CD4-positive, alpha-beta memory T cell (primary cell): Measurements from ENCODE around the gene ITGB2. TPM values are rescaled to one million over a fixed set of nuclear protein-coding genes. Genes with fewer than 3 reads are reported as not detected.

Experiments
- CTCF ChIA-PET: fragments of 350-600 bp; sonication (Branson Sonifier 250); formaldehyde crosslinking; loops from one replicate; lab custom pipeline; 2021; ENCODE audit warnings: inconsistent platforms; ENCODE audit not compliant: partially characterized antibody; lab: Charles Lee
- POLR2A ChIA-PET: fragments of 350-600 bp; sonication (Branson Sonifier 250); formaldehyde crosslinking; loops from one replicate; lab custom pipeline; 2021; ENCODE audit not compliant: partially characterized antibody; lab: Charles Lee
- DNase-seq, 5 donors: peaks; one replicate each; pipeline versions ENCODE4 v3.0.0 to v3.0.0-alpha.2; 2020 to 2022; ENCODE audit warnings: mixed read lengths in 1 of 5
- H3K27ac ChIP-seq: one replicate; pipeline ENCODE4 v1.7.0; 2013; ENCODE audit warnings: low read depth, low read length
- H3K27me3 ChIP-seq: 2 replicates; pipeline ENCODE4 v1.7.0; 2013; ENCODE audit warnings: mild to moderate bottlenecking, low read length, moderate library complexity; ENCODE audit not compliant: insufficient read depth
- H3K36me3 ChIP-seq: 2 replicates; pipeline ENCODE4 v1.7.0; 2013; ENCODE audit warnings: mild to moderate bottlenecking, low read length, moderate library complexity; ENCODE audit not compliant: insufficient read depth
- H3K4me1 ChIP-seq: 2 replicates; pipeline ENCODE4 v1.7.0; 2013; ENCODE audit warnings: mild to moderate bottlenecking, low read length, moderate library complexity; ENCODE audit not compliant: insufficient read depth
- H3K4me3 ChIP-seq, 2 donors: one replicate each; pipeline ENCODE4 v1.7.0; 2013; ENCODE audit warnings: low read length in 2 of 2, mild to moderate bottlenecking in 1 of 2
- H3K9me3 ChIP-seq, 2 donors: one replicate each; pipeline ENCODE4 v1.7.0; 2013; ENCODE audit warnings: low read length in 2 of 2, control low read depth in 1 of 2; ENCODE audit not compliant: control insufficient read depth in 1 of 2
- H3K27ac Mint-ChIP-seq, 7 donors: one replicate each; pipeline ENCODE4 v1.8.0; 2020 to 2021; ENCODE audit warnings: mixed read lengths in 7 of 7, mild to moderate bottlenecking in 6 of 7, inconsistent platforms in 3 of 7, moderate library complexity in 3 of 7
- H3K27me3 Mint-ChIP-seq, 2 donors: one replicate each; pipeline ENCODE4 v1.8.0; 2020 to 2021; ENCODE audit warnings: mixed read lengths in 2 of 2
- H3K36me3 Mint-ChIP-seq, 2 donors: one replicate each; pipeline ENCODE4 v1.8.0; 2020 to 2021; ENCODE audit warnings: mixed read lengths in 2 of 2, inconsistent platforms in 1 of 2, mild to moderate bottlenecking in 1 of 2
- H3K4me1 Mint-ChIP-seq, 4 donors: one replicate each; pipeline ENCODE4 v1.8.0; 2020 to 2021; ENCODE audit warnings: mixed read lengths in 4 of 4, mild to moderate bottlenecking in 1 of 4
- H3K4me3 Mint-ChIP-seq, 8 donors: one replicate each; pipeline ENCODE4 v1.8.0; 2020 to 2021; ENCODE audit warnings: mixed read lengths in 8 of 8, mild to moderate bottlenecking in 7 of 8, moderate library complexity in 6 of 8, inconsistent platforms in 3 of 8
- H3K9me3 Mint-ChIP-seq, 8 donors: one replicate each; pipeline ENCODE4 v1.8.0; 2020 to 2021; ENCODE audit warnings: mixed read lengths in 8 of 8, mild to moderate bottlenecking in 5 of 8, inconsistent platforms in 3 of 8, moderate library complexity in 1 of 8
- intact Hi-C: fragments of 100-400 bp; cut with micrococcal nuclease; formaldehyde crosslinking; loops from one replicate; pipeline ENCODE4 v1.15.1; 2023
- polyA plus RNA-seq, 2 donors: library from polyadenylated mRNA; unstranded; fragments of 300-500 nt; fragmentation: Illumina TruSeq; gene quantifications; one replicate each; pipeline ENCODE4 v1.2.3, GENCODE V29; 2021
- total RNA-seq, 2 experiments: library from RNA; stranded (reverse); gene quantifications; one replicate each; pipeline ENCODE4 v1.2.3, GENCODE V29; 2021

The ITGB2 gene
- total and polyA plus RNA-seq, 4 experiments from 2014 or later = 278 to 575 (median 414) TPM

GRCh38 chr21:44842721-44843445, 77.8 kb downstream of the ITGB2 start:
- POLR2A ChIA-PET = no interaction called here
- Histone ChIP-seq H3K4me3 (no peak overlapping the region), H3K36me3 (no peaks in the 10 kb centered on the region), H3K27ac (no peak overlapping the region), H3K27me3 (no peaks in the 10 kb centered on the region), H3K9me3 (no peaks in the 10 kb centered on the region), H3K4me1 (peaks cover 19% of the 10 kb centered on the region)
- peaks cover 7 to 9% of the 10 kb centered on the region in 2 donors for H3K27me3 Mint-ChIP-seq
- CTCF ChIA-PET = no interaction called here
- no peak for DNase-seq
- H3K36me3 Mint-ChIP-seq = peaks cover 0 to 3% of the 10 kb centered on the region in 2 donors
- peak overlapping the region in 1 of 7 donors; percentile 57 for H3K27ac Mint-ChIP-seq
- no peak overlapping the region for H3K4me3 Mint-ChIP-seq
- intact Hi-C loops = no loop called here
- no peaks in the 10 kb centered on the region for H3K9me3 Mint-ChIP-seq
- H3K4me1 Mint-ChIP-seq = peaks cover 6 to 24% (median 15%) of the 10 kb centered on the region in 4 donors

GRCh38 chr21:44842087-44842486, 78.6 kb downstream of the ITGB2 start:
- DNase-seq = no peak
- Mint-ChIP-seq H3K27me3 (peaks cover 7 to 9% of the 10 kb centered on the region in 2 donors), H3K4me3 (no peak overlapping the region)

GRCh38 chr21:44840771-44841170, 79.9 kb downstream of the ITGB2 start:
- Mint-ChIP-seq H3K4me1 (peaks cover 0 to 10% (median 6%) of the 10 kb centered on the region in 4 donors), H3K4me3 (no peak overlapping the region), H3K36me3 (no peaks in the 10 kb centered on the region), H3K27ac (no peak overlapping the region), H3K9me3 (no peaks in the 10 kb centered on the region), H3K27me3 (peaks cover 7 to 9% of the 10 kb centered on the region in 2 donors)
- Histone ChIP-seq H3K27ac (no peak overlapping the region), H3K36me3 (no peaks in the 10 kb centered on the region), H3K27me3 (no peaks in the 10 kb centered on the region), H3K4me3 (no peak overlapping the region), H3K4me1 (peaks cover 7% of the 10 kb centered on the region), H3K9me3 (no peaks in the 10 kb centered on the region)
- CTCF ChIA-PET = interaction anchor here (0.8 kb wide), 1 partner anchor 48 kb away, joined by 3 read pairs; no protein-coding TSS in a partner anchor
- intact Hi-C loops = no loop called here
- no peak for DNase-seq
- POLR2A ChIA-PET = no interaction called here

More at GRCh38 chr21:44842087-44842486, 78.6 kb downstream of the ITGB2 start:
- H3K27ac Mint-ChIP-seq = no peak overlapping the region
- intact Hi-C loops = no loop called here
- H3K36me3 Mint-ChIP-seq = peaks cover 0 to 3% of the 10 kb centered on the region in 2 donors
- Histone ChIP-seq H3K36me3 (no peaks in the 10 kb centered on the region), H3K27me3 (no peaks in the 10 kb centered on the region), H3K4me1 (peaks cover 19% of the 10 kb centered on the region), H3K27ac (no peak overlapping the region), H3K4me3 (no peak overlapping the region), H3K9me3 (no peaks in the 10 kb centered on the region)
- H3K9me3 Mint-ChIP-seq = no peaks in the 10 kb centered on the region
- peaks cover 6 to 23% (median 15%) of the 10 kb centered on the region in 4 donors for H3K4me1 Mint-ChIP-seq
- ChIA-PET CTCF (no interaction called here), POLR2A (no interaction called here)

- Histone ChIP-seq H3K27me3 (no peaks in the 10 kb centered on the region), H3K4me3 (no peak overlapping the region), H3K27ac (no peak overlapping the region), H3K4me1 (no peaks in the 10 kb centered on the region), H3K9me3 (no peaks in the 10 kb centered on the region), H3K36me3 (no peaks in the 10 kb centered on the region)
- Mint-ChIP-seq H3K4me1 (no peaks in the 10 kb centered on the region), H3K4me3 (no peak overlapping the region), H3K36me3 (no peaks in the 10 kb centered on the region), H3K9me3 (no peaks in the 10 kb centered on the region), H3K27ac (no peak overlapping the region), H3K27me3 (peaks cover 7 to 9% of the 10 kb centered on the region in 2 donors)
- no peak for DNase-seq
- ChIA-PET POLR2A (interaction anchor here (0.5 to 0.9 kb wide), 2 partner anchors 24 to 36 kb away, joined by 3 read pairs; no protein-coding TSS in a partner anchor), CTCF (no interaction called here)
- intact Hi-C loops = no loop called here
Measured at GRCh38 chr21:44838951-44839350, 81.7 kb downstream of the ITGB2 start.

GRCh38 chr21:44838039-44838895, 82.4 kb downstream of the ITGB2 start:
- peaks cover 7 to 9% of the 10 kb centered on the region in 2 donors for H3K27me3 Mint-ChIP-seq
- no peak overlapping the region for H3K4me3 Mint-ChIP-seq
- no peaks in the 10 kb centered on the region for H3K9me3 ChIP-seq
- no peaks in the 10 kb centered on the region for H3K36me3 Mint-ChIP-seq
- ChIA-PET CTCF (no interaction called here), POLR2A (interaction anchor here (0.5 kb wide), 1 partner anchor 36 kb away, joined by 3 read pairs; no protein-coding TSS in a partner anchor)
- H3K4me1 ChIP-seq = no peaks in the 10 kb centered on the region
- intact Hi-C loops = no loop called here
- H3K9me3 Mint-ChIP-seq = no peaks in the 10 kb centered on the region
- no peaks in the 10 kb centered on the region for H3K36me3 ChIP-seq
- H3K27ac Mint-ChIP-seq = no peak overlapping the region
- no peak overlapping the region for H3K27ac ChIP-seq
- H3K4me1 Mint-ChIP-seq = no peaks in the 10 kb centered on the region
- H3K27me3 ChIP-seq = no peaks in the 10 kb centered on the region
- H3K4me3 ChIP-seq = no peak overlapping the region
- DNase-seq = no peak

- no peaks in the 10 kb centered on the region for H3K4me1 Mint-ChIP-seq
- ChIA-PET CTCF (no interaction called here), POLR2A (no interaction called here)
- peaks cover 7% of the 10 kb centered on the region in 2 donors for H3K27me3 Mint-ChIP-seq
- no peak overlapping the region for H3K27ac Mint-ChIP-seq
- no peaks in the 10 kb centered on the region for H3K4me1 ChIP-seq
- H3K4me3 Mint-ChIP-seq = no peak overlapping the region
- H3K36me3 Mint-ChIP-seq = no peaks in the 10 kb centered on the region
- no peak overlapping the region for H3K27ac ChIP-seq
- no peaks in the 10 kb centered on the region for H3K9me3 ChIP-seq
- H3K36me3 ChIP-seq = no peaks in the 10 kb centered on the region
- intact Hi-C loops = no loop called here
- H3K27me3 ChIP-seq = no peaks in the 10 kb centered on the region
- DNase-seq = no peak
- no peak overlapping the region for H3K4me3 ChIP-seq
- no peaks in the 10 kb centered on the region for H3K9me3 Mint-ChIP-seq
Measured at GRCh38 chr21:44837537-44837936, 83.2 kb downstream of the ITGB2 start.
